HL-60 (cell line): ENCODE results near the gene SPAG9.
A peak's percentile ranks its signal among the peaks of the same experiment; 100 is the strongest.

Source experiments
- DNase-seq, 2 experiments: peaks; one replicate each; pipeline ENCODE4 v3.0.0-alpha.2; 2010 to 2020; ENCODE audit warnings: low read depth in 1 of 2, low spot score in 1 of 2
- H3K27ac ChIP-seq: fragments of 250-450 bp; sonication (Bioruptor Pico); replicated peaks from 2 replicates; pipeline ENCODE4 v1.5.1; 2020; ENCODE audit warnings: mild to moderate bottlenecking, moderate library complexity
- H3K27me3 ChIP-seq: fragments of 250-450 bp; sonication (Bioruptor Pico); 2 replicates; pipeline ENCODE4 v1.5.1; 2021; ENCODE audit warnings: mild to moderate bottlenecking, moderate library complexity; ENCODE audit not compliant: insufficient read depth, poor library complexity, severe bottlenecking
- H3K4me3 ChIP-seq: replicated peaks from 2 replicates; pipeline ENCODE4 v1.5.1; 2011; ENCODE audit warnings: mild to moderate bottlenecking, control low read depth, low read length; ENCODE audit not compliant: insufficient read depth
- GABPA ChIP-seq: IDR thresholded peaks from 2 replicates; pipeline ENCODE4 v1.6.1; 2012; ENCODE audit warnings: low read depth
- POLR2AphosphoS5 ChIP-seq: IDR thresholded peaks from 2 replicates; pipeline ENCODE4 v1.6.1; 2012; ENCODE audit warnings: low read depth
- SPI1 ChIP-seq: IDR thresholded peaks from 2 replicates; pipeline ENCODE4 v1.6.1; 2012; ENCODE audit warnings: low read depth, mild to moderate bottlenecking, borderline replicate concordance
- TF ChIP-seq, protein P1 (sequence below): IDR thresholded peaks from 2 replicates; pipeline ENCODE4 v1.6.1; 2012; ENCODE audit warnings: low read depth; ENCODE audit not compliant: insufficient replicate concordance
- TF ChIP-seq, protein P2 (sequence below): IDR thresholded peaks from one replicate; pipeline ENCODE4 v1.5.1; 2011; ENCODE audit warnings: low read length, control low read depth, inconsistent platforms; ENCODE audit not compliant: insufficient read depth

Gene SPAG9

DNA sequence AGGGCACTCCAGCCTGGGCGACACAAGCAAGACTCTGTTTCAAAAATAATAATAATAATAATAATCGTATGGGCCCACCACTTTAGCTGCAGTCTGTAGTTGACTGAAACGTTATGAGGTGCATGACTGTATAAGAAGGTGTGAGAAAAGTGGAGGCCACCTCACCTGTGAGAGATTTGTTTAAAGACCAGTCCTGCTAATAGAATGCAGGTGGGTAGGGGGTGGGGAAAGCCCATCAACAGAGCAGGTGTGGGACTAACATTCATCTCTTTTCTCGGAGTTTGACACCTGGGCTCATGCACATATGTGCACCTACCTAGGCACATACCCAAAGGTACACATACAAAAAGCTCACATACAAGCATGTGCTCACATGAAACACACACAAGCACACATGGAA is 186.5 kb downstream of the SPAG9 start:
- Histone ChIP-seq H3K27me3 (no peaks in the 10 kb centered on the region), H3K27ac (no peak overlapping the region), H3K4me3 (no peak overlapping the region)
- TF ChIP-seq, protein P1, sequence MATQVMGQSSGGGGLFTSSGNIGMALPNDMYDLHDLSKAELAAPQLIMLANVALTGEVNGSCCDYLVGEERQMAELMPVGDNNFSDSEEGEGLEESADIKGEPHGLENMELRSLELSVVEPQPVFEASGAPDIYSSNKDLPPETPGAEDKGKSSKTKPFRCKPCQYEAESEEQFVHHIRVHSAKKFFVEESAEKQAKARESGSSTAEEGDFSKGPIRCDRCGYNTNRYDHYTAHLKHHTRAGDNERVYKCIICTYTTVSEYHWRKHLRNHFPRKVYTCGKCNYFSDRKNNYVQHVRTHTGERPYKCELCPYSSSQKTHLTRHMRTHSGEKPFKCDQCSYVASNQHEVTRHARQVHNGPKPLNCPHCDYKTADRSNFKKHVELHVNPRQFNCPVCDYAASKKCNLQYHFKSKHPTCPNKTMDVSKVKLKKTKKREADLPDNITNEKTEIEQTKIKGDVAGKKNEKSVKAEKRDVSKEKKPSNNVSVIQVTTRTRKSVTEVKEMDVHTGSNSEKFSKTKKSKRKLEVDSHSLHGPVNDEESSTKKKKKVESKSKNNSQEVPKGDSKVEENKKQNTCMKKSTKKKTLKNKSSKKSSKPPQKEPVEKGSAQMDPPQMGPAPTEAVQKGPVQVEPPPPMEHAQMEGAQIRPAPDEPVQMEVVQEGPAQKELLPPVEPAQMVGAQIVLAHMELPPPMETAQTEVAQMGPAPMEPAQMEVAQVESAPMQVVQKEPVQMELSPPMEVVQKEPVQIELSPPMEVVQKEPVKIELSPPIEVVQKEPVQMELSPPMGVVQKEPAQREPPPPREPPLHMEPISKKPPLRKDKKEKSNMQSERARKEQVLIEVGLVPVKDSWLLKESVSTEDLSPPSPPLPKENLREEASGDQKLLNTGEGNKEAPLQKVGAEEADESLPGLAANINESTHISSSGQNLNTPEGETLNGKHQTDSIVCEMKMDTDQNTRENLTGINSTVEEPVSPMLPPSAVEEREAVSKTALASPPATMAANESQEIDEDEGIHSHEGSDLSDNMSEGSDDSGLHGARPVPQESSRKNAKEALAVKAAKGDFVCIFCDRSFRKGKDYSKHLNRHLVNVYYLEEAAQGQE: no peak
- TF ChIP-seq SPI1 (no peak), GABPA (no peak)
- TF ChIP-seq, protein P2, sequence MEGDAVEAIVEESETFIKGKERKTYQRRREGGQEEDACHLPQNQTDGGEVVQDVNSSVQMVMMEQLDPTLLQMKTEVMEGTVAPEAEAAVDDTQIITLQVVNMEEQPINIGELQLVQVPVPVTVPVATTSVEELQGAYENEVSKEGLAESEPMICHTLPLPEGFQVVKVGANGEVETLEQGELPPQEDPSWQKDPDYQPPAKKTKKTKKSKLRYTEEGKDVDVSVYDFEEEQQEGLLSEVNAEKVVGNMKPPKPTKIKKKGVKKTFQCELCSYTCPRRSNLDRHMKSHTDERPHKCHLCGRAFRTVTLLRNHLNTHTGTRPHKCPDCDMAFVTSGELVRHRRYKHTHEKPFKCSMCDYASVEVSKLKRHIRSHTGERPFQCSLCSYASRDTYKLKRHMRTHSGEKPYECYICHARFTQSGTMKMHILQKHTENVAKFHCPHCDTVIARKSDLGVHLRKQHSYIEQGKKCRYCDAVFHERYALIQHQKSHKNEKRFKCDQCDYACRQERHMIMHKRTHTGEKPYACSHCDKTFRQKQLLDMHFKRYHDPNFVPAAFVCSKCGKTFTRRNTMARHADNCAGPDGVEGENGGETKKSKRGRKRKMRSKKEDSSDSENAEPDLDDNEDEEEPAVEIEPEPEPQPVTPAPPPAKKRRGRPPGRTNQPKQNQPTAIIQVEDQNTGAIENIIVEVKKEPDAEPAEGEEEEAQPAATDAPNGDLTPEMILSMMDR: no peak
- no peak for DNase-seq

- DNase-seq: peak; percentile 70 to 91
Observed at GRCh38 chr17:50931144-50931908, 189.3 kb downstream of the SPAG9 start.

DNA sequence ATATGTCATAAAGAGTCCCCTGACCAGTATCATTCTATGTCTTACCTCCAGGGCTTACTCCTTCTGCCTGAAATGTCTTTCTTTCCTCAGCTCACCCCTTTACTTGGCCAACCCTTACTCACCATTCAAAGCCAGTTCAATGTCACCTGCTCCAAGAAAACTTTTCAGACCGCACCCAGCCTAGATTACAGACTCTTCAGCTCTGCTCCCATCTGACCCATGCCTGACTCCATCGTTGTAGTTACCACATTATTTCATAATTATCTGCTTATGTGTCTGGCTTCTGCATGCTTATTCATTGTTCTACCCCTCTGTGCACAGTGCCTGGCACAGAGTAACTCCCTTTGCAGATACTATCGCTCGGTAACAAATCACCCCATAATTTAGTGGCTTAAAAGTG is 192.0 kb downstream of the SPAG9 start:
- peak; percentile 73 to 83 for DNase-seq
- H3K27ac ChIP-seq: no peak overlapping the region
- no peak overlapping the region for H3K4me3 ChIP-seq
- H3K27me3 ChIP-seq: no peaks in the 10 kb centered on the region
- TF ChIP-seq POLR2AphosphoS5: no peak
- TF ChIP-seq, protein P1: no peak
- TF ChIP-seq, protein P2: no peak
- no peak for TF ChIP-seq GABPA
- TF ChIP-seq SPI1: no peak

More at GRCh38 chr17:50931144-50931908, 189.3 kb downstream of the SPAG9 start:
- H3K27me3 ChIP-seq: no peaks in the 10 kb centered on the region
- TF ChIP-seq SPI1: no peak
- TF ChIP-seq, protein P2: no peak
- TF ChIP-seq, protein P1: no peak
- TF ChIP-seq POLR2AphosphoS5: peak; percentile 75
- TF ChIP-seq GABPA: no peak
- H3K27ac ChIP-seq: peak overlapping the region; percentile 70
- peak overlapping the region; percentile 24 for H3K4me3 ChIP-seq
